SHP77 treated with DMSO at 0.1 percent for 48 hours (cell line): ENCODE results near the gene ARPC2.
"Not testable (repeated sequence)": the region's sequence is repeated elsewhere in the genome, so short reads cannot be mapped to it uniquely, and the experiment has no call there.

Experiments
- DNase-seq: peaks from one replicate; lab custom pipeline; 2025; lab: John Stamatoyannopoulos, UW

The ARPC2 gene

GRCh38 chr2:218271487-218271797 is 54.5 kb downstream of the ARPC2 start:
- DNase-seq, result no peak

- DNase-seq, result no peak
Measured at GRCh38 chr2:218271865-218272530, 55.0 kb downstream of the ARPC2 start.

DNA sequence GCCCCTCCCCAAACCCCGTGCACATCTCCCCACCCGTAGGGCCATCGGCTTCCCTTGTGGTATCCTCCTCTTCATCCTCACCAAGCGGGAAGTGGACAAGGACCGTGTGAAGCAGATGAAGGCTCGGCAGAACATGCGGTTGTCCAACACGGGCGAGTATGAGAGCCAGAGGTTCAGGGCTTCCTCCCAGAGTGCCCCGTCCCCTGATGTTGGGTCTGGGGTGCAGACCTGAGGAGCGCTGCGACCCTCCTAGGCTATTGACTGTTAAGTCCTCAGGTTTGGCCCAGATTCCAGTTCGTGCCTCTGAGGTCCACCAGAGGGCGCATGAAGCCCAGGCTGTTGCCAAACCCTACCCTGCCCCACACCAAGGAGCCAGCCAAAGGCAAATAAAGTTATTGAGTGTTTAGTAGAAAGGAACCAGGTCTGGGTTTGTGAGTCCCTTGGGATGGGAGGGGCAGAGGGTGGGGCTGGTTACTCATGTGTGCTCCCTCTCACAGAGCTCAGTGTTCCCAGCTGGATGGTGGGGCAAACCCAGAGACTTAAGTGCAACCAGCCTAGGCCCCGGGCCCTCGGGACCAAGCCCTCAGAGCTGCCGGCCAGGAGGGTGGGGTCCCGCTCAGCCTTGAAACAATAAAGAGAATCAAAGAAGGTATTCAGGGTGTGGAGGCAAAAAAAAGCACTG is 55.7 kb downstream of the ARPC2 start:
- DNase-seq, result peak; percentile 28

DNA sequence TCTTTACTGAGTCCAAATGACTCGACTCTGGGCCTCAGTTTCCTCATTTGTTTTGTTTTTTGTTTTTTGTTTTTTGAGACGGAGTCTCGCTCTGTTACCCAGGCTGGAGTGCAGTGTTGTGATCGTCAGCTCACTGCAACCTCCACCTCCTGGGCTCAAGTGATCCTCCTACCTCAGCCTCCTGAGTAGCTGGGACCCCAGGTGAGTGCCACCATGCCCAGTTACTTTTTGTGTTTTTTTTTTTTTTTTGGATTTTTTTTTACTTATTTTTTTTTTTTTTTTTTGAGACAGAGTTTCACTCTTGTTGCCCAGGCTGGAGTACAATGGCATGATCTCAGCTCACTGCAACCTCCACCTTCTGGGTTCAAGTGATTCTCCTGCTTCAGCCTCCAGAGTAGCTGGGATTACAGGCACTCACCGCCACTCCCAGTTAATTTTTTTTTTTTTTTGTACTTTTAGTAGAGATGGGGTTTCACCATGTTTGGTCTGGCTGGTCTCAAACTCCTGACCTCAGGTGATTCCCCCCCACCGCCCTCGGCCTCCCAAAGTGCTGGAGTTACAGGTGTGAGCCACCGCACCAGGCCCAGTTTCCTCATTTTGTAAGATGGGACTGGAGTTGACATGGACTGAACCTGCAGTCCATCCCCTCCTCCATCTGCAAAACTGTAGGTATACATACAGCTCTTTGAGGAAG is 56.4 kb downstream of the ARPC2 start:
- not testable (repeated sequence) for DNase-seq

DNA sequence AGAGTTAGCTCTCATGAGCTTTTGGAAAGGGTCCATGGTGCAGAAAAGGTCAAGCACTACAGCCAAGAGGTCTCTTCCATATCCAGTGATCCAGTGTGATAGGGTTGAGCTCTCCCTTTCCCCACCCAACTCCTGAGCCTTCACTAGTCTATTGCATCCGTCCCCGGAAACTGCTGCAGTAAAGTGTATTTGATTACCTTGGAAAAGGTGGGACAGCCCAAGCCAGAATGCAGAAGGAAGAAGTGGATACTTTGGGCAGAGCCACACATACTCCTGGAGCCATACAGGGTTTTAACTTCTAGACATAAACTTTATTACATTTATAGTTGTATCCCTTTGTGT is 56.9 kb downstream of the ARPC2 start:
- DNase-seq, result no peak

- no peak for DNase-seq
Measured at GRCh38 chr2:218274586-218274985, 57.6 kb downstream of the ARPC2 start.

DNA sequence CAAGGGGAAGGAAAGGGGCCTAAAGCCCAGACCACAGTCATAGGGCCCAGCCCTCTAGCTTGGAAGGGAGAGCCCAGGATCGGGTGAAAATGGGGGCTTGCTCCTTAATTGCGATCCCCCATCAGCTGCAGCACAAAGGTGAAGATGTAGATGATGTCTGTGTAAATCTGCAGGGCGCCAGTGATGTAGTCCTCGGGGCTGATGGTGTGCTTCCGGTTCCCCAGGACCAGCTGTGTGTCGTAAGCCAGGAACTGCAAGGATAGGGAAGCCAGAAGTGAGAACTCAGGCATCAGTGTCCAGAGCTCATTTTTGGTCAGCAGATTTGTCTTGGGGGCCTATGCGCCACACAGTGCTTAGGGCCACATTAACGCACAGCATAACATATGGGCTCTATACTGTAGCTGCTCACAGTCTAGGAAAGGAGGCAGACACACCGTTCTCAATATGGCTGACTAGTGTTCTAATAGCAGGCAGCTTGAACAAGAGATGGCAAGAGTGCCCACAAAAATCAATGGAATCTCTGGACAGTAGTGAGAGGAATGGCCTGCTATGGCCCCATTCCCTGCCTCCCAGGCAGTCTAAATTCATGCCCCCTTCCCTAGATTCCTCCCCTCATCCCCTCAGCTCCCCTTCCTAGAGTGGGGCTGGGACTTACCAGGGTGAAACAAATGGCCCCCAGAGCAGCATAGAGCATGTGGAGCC is 58.5 kb downstream of the ARPC2 start:
- DNase-seq, result no peak

- DNase-seq, result no peak
Measured at GRCh38 chr2:218276986-218277755, 60.2 kb downstream of the ARPC2 start.

DNA sequence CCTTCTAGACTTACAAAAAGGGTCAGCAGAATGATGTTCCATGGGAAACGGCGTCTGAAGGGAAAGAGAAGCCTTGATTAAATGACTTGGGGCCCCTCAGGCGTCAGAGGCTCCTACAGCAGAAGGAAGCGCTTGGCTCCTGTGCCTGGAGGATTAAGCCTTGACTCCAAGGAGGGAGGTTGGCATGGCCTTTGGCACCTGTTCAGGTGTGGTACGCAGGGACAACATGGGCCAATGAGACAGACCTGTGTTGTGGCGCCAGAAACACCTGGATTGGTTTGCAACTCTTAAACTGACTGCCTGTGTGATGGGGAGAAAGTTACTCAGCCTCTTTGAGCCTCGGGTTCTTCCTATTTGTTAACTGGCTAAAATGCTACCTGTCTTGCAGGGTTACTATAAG is 60.9 kb downstream of the ARPC2 start:
- no peak for DNase-seq

DNA sequence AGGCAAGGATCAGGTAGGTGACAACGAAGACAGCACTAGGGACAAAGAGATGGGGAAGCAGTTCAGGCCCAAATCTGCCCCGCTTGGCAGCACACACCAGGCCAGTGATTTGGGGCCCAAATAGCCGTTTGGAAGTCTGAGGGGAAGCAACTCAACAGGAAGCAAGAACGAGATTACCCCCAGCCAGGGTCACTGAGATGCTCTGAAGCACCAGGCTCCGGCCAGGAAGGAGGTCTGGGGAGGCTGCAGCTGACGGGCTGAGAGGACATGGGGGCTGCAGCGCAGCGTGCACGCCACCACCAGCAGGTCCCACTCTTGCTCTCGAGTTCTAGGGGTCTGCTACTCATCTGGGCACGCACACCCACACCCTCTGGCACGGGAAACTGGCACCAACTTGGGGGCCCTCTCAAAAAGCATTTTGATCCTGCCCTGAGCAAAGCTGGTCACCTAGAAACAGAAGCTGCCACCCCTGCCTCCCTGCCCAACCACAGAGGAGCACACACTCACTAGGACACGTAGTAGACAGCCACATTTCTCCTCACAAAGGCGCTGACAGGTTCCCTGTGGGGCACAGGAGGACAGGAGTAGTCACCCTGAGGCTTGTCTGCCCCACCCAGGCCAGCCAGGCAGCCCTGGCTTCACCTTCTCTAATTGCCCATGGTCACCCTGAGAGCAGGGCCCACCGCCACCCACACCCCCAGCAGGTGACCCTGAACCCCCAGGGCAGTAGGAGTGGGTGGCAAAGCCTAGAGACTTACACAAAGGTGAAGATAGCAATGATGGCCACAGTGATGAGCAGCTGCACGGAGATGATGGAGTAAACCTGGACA is 61.8 kb downstream of the ARPC2 start:
- no peak for DNase-seq

DNA sequence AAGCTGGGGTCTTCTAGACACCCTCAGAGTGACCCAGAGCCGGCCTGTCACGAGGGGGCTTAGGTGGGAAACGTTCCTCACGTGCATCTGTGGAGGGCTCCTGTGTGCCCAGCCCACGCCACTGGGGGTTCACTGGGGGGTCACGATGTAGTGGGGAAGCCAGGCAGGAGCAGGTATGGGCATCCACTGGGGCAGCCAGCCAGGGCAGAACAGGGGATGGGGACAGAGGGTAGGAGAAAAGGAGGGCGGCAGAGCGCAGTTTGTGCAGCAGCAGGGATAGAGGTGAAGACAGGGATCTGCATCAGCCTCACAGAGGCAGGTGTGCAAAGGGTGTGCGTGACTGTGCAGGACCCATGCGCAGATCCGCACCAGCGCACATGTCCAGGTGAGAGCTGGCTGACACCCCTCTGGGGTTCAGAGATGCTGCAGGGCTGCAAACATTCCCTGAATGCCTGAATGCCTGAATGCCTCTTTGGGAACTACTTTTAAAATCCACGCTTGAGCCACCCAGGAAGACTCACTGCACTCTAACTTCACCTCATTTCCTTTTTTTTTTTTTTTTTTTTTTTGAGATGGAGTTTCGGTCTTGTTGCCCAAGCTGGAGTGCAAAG is 63.4 kb downstream of the ARPC2 start:
- DNase-seq, result no peak

- DNase-seq, result no peak
Measured at GRCh38 chr2:218281449-218281848, 64.5 kb downstream of the ARPC2 start.

DNA sequence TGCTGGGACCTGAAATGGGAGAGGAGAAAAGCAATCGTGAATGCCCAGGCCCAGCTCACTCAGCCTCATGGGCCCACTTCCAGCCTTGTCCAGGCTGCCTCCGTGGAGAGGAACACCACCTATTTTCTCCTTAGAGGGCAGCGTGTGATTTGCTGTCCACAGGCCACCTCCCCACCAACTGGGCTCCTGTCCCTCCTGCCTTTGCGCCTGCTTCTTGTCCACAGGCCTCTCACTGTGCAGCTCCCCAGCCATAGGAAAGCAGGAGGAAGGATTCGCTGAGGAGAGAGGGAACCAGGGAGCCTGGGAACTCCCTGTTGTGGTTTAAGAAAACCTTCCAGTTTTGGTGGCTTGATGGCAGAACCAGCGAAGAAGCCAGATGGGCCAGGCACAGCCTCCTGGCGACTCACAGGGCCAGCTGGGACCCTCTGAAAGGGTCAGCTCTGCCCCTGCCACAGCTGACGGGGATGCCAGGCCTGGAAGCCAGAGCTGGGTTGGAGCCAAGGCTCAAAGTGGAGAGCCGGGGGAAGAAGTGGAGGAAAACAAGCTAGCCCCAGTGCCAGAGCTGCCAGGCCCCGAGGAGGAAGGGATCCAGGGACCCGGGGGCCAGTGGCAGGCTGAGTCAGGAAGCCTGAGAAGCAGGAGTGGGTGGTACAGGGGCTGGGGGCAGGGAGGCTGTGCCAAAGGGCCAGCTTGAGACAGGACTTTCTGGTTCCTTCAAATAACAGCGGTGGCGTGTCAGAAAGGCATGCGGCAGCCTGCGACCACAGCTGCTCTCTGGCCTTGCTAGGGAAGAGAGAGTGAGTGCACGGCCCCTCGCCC is 65.4 kb downstream of the ARPC2 start:
- DNase-seq, result no peak

DNA sequence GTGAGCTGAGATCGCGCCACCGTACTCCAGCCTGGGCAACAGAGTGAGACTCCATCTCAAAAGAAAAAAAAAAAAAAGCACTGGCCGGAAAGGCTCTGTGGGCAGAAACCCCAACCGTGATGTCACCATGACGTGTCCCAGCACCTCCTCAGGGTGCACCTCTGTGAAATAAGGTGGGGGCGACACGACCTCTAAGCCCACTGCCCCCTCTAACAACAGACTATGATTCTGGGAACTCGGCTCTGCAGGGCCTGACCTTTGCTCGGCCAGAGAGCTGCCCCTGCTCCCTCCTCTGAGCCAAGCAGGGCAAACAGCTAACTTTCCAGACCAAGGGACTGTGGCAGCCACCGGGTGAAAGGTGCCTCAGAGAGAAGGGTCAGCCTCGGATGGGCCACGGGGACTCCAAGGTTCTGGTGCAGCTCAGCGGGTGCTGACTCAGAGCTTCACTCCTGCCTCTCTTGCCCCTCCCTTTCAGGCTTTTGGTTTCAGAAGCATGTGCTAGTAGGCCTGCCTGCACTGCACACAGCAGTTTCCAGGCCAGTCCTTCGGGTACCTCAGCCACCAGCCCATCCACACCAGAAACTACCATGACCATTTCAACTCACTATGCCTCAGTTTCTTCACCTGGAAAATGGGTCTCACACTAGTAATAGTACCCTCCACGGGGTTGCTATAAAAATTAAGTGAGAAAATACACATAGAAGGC is 67.3 kb downstream of the ARPC2 start:
- no peak for DNase-seq

DNA sequence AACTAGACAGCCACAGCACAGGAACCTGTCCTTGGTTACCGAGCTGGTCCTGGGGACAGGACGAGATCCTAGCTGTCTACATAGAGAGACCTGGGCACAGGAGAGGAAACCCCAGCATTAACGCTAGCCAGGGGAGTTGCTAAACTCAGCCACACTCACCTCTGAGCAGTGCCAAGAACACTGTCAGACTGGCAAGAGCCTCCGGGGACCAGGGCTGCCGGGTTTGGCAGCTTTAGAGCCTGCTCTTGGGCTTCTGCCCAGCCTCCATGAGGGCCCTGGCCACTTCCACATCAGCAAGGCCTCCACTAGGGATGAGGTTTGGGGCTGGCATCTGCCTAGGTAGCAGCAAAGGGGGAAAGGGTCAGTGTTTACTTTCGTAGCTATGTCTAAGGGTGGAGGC is 68.6 kb downstream of the ARPC2 start:
- DNase-seq, result no peak

GRCh38 chr2:218286570-218287459 is 69.8 kb downstream of the ARPC2 start:
- DNase-seq, result peak; percentile 19

- no peak for DNase-seq
Measured at GRCh38 chr2:218289639-218290315, 72.8 kb downstream of the ARPC2 start.
